GM12875 (cell line): Measurements from ENCODE around the gene DENND1A.

Experiments used
- H3K4me3 ChIP-seq: one replicate; pipeline ENCODE4 v1.5.1; 2011; ENCODE audit warnings: low read depth, low read length, control low read depth
- TF ChIP-seq, protein P1 (sequence below): IDR thresholded peaks from 2 replicates; pipeline ENCODE4 v1.5.1; 2011; ENCODE audit warnings: low read depth, mild to moderate bottlenecking, control low read depth, inconsistent platforms, low read length, moderate library complexity, borderline replicate concordance; ENCODE audit not compliant: insufficient read depth

The DENND1A gene

DNA sequence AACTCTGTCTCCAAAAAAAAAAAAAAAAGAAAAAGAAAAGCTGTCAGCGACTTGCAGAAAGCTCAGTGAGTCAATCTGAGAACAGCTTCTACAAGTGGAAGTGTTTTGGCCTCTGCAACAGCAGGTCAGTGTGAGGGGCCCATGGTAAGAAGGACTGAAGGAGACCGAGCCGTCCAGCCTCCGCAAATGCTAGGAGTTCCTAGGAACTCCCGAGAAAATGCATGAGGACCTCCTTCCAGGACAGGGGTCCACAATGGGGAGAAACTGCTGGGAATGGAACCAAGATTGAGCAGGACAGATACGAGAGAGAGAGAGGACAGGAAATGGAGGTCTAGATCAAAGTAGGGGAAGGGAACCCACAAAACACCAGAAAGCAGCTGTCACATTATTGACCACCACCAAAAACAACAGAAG is 393.5 kb downstream of the DENND1A start:
- TF ChIP-seq, protein P1, sequence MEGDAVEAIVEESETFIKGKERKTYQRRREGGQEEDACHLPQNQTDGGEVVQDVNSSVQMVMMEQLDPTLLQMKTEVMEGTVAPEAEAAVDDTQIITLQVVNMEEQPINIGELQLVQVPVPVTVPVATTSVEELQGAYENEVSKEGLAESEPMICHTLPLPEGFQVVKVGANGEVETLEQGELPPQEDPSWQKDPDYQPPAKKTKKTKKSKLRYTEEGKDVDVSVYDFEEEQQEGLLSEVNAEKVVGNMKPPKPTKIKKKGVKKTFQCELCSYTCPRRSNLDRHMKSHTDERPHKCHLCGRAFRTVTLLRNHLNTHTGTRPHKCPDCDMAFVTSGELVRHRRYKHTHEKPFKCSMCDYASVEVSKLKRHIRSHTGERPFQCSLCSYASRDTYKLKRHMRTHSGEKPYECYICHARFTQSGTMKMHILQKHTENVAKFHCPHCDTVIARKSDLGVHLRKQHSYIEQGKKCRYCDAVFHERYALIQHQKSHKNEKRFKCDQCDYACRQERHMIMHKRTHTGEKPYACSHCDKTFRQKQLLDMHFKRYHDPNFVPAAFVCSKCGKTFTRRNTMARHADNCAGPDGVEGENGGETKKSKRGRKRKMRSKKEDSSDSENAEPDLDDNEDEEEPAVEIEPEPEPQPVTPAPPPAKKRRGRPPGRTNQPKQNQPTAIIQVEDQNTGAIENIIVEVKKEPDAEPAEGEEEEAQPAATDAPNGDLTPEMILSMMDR, result no peak
- H3K4me3 ChIP-seq, result no peak overlapping the region

DNA sequence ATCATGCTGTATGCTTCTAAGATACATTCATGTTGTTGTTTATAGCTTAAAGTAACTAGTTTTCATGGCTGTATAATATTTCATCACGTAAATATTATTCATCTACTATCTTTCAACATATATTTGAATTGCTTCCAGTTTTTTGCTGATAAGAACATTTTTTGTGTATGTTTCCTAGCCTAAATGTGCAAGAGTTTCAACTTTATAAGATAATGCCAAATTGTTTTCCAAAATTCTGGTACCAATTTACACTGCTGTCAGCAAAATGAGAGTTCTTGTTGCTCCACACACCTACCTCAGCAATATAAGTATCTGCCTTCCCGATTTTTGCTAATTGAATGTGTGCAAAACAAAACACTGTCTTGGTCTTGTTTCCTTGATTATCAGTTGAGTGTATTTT is 395.6 kb downstream of the DENND1A start:
- no peak overlapping the region for H3K4me3 ChIP-seq
- TF ChIP-seq, protein P1, result no peak

DNA sequence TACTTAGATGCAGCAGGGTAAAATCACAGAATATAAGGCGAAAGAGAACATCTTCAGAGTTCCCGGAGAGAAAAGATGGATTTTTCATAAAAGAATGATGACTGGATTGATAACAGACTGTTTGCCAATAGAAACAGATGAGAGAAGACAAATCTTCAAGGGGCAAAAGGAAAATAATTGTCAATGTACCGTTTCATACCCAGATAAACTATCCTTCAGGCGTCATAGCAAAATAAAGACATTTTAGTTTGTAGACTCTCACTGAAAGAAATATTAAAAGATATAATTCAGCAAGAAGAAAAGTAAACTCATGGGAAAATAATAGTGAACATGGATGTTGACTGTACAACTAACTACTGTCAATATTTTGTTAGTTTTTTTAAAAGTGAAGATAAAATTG is 399.7 kb downstream of the DENND1A start:
- H3K4me3 ChIP-seq, result no peak overlapping the region
- TF ChIP-seq, protein P1, result no peak

DNA sequence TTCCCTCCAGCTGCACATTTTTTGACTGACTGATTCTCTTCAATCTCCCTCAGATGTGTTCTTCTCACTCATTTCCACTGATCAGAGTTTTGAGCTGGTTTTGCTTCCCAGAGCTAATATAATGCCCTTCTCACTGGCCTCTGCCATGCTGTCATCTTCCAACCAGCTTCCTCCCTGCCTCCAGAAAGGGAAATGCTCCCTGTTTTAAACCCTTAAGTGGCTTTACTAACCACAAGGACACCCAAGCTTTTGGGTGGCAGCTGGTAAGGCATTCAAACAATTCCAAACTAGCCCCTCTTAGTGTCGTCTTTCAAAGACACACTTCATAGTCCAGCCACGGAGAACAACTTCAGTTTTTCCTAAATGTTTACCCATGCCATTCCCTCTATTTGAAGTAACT is 401.4 kb downstream of the DENND1A start:
- H3K4me3 ChIP-seq, result no peak overlapping the region
- TF ChIP-seq, protein P1, result no peak

DNA sequence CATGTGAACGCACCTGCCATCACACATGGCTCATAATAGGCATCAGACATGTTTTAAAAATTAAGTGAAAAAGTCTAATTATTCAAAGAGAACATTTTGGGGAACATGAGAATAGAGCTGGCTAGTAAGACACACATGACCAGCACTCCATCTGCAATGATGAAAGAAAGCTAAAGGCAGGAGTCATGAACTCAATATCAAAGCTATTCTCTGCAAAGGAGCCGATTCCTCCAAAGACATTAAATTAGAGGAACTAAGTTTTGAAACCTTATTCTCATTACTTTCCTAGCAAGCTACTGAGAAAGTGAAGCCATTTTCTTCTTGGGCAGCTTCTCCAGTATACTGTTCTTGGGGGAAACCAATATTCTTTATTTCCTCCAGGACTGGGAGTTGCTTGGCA is 401.9 kb downstream of the DENND1A start:
- TF ChIP-seq, protein P1, result no peak
- H3K4me3 ChIP-seq, result no peak overlapping the region

DNA sequence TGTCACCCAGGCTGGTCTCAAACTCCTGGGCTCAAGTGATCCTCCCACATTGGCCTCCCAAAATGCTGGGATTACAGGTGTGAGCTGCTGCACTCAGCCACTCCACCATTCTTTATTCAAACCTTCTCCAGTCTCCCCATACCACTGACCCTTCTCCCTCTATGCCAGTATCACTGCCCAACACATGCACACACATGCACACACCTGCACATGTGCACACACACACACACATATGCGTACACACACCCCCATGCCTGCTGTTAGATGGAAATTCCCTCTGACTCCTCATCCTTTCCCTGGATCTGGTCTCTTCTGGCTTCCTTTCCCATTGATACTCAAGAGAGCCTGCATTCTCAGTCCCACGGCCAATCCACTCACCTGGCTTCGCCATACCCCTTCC is 404.0 kb downstream of the DENND1A start:
- no peak overlapping the region for H3K4me3 ChIP-seq
- TF ChIP-seq, protein P1, result no peak

DNA sequence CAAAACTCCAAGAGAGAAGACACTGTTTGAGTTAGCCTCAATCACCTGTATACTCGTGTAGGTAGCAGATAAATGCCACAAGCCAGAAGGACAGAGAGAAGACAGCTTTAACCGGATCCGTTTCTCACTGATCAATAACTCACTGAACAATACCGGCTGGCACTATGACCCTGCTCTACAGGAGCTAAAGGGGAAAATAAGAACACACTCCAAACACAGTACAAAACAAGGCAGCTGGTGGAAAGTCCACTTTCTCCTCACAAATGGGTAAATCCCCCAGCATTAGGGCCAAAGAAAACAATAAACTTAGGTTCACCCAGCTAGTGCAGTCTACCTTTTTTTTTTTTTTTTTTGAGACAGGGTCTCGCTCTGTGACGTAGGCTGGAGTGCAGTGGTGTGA is 404.5 kb downstream of the DENND1A start:
- TF ChIP-seq, protein P1, result no peak
- no peak overlapping the region for H3K4me3 ChIP-seq
